HS-5 (cell line): ENCODE results near the gene ABI1.
"Not testable (repeated sequence)": the region's sequence is repeated elsewhere in the genome, so short reads cannot be mapped to it uniquely, and the experiment has no call there.

Experiments used
- DNase-seq: peaks from one replicate; pipeline ENCODE4 v3.0.0-alpha.2; 2012; ENCODE audit warnings: low read depth

The ABI1 gene

DNA sequence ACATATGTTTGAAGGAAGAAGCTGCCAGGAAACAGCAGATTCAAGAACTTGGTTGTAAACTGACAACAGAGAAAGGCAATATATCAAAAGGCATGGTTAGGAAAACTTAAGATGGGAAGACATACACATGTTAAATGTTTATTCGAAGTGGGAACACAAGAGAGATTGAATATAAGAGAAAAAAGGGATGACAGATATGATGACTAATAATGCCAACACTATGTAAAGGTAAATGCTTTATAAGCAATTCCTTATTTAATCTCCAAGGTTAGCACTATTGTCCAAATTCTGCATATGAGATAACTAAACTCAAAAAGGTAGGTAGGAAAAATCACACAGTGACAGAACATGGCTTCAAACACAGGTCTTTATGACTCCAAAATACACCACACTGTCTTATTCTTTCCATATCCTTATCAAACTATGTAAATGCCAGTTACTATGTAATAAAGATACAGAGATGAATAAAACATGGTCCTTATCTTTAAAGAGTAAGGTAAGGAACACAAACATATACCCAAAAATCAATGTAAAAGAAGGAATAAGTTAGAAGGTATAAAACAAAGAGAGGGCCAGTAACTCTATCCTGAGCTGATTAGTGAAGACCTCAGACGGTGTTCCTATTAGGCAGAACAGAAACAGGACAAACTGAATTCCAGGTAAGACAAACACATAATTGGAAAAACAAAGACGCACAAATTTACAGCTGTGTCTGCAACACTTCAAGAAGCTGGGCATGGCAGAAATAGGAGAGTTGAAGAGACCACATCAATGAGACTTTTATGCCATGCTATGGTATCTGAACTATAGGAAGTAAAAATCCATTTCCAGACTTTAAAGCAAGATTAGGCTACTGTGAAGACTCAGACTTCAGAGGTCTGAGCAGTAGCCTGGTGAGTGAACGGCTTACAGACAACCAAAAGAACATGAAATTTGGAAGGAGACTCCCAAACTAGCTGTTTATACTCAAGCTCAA is 56.1 kb downstream of the ABI1 start:
- no peak for DNase-seq

DNA sequence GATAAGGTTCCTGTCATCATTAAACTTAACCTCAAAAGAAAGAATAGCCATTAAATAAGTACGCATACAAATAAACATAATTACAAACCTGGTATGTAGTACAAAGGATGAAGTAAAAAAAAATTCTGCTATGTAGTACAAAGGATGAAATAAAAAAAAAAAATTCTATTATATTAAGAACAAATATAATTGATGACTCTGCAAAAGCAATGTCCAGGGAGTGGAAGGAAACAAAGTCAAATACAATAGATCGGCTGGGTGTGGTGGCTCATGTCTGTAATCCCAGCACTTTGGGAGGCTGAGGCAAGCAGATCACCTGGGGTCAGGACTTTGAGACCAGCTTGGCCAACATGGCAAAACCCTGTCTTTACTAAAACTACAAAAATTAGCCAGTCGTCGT is 56.9 kb downstream of the ABI1 start:
- no peak for DNase-seq

DNA sequence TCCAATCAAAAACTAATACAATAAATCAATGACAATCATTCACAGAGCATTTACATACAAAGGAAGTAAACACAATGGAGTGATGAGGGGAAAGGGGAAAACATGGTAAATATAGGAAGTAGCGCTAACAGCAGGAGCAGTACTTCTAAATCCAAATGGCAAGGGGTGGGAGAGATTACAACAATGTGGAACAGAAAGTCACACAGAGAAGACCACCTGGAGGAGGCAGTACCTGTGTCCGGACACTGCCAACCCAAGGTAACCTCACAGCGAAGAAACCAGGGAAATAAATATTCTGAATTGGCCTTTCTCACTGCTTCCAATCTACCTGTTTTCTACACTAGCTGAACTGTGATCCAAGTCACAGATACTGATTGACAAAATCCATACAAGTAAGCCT is 58.2 kb downstream of the ABI1 start:
- no peak for DNase-seq

DNA sequence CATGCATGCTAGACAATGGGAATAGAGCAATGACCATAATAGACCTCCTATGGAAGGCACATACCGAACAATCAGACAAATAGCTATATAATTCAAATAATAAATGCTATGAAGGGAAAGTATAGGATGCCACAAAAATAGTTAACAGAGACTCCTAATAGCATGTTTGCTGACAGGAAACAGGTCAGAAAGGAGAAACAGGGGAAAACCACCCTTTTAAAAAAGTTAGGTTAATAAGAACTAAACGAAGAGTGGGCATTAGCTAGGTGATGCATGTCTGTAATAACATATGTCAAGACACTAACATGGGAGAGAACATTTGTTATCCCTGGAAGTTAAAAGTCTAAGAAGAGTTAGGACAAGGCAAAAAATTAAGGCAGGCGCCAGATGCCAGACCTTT is 58.9 kb downstream of the ABI1 start:
- DNase-seq, result no peak

DNA sequence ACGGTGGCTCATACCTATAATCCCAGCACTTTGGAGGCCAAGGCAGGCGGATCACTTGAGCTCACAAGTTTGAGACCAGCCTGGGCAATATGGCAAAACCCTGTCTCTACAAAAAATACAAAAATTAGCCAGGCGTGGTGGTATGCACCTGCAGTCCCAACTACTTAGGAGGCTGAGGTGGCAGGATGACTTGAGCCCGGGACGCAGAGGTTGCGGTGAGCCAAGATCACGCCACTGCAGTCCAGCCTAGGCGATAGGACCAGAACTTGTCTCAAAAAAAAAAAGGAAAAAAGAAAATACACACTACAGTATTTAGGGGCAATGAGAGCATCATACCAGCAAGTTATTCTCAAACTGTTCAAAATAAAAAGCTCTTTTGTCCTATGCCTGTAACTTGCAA is 59.5 kb downstream of the ABI1 start:
- DNase-seq, result no peak

DNA sequence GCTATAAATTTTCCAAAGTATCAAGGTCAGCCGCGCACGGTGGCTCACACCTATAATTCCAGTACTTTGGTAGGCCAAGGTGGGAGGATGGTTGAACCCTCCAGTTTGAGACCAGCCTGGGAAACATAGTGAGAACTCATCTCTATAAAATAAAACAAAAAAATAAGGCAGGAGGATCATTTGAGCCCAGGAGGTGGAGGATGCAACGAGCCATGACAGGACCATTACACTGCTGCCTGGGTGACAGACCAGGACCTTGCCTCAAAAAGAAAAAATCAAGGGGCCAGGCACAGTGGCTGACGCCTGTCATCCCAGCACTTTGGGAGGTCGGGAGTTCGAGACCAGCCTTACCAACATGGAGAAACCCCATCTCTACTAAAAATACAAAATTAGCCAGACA is 60.3 kb downstream of the ABI1 start:
- DNase-seq, result no peak

DNA sequence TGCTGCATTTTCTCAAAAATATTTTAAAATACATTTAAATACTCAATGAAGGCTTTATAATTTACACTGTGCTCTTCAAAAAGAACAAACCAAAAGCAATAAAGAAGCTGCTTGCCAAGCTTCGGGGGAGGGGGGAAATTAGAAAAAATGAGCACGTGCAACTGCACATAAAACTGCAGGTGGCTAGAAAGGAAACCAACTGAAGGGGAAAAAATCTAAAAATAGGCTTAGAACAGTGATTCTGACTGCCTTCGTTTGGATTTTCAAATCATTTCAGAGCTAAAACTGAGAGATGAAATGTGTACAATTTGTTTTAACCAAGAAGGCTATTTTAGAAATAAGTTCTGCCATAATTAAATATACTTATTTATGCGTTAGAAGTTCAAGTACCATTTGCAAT is 61.4 kb downstream of the ABI1 start:
- no peak for DNase-seq

DNA sequence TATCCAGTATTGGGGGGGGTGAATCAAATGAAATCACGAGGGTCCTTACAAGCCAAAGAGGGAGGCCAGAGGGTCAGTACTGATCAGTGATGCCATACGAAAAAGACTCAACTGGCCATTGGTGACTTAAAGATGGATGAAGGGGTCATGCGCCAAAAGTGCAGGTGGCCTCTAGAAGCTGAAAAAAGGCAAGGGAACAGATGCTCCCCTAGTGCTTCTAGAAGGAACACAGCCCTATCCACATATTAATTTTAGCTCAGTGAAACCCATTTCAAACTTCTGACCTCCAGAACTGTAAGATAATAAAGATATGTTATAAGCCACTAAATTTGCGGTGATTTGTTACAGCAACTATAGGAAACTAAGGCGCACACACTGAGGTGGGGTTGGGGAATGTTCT is 62.5 kb downstream of the ABI1 start:
- no peak for DNase-seq

DNA sequence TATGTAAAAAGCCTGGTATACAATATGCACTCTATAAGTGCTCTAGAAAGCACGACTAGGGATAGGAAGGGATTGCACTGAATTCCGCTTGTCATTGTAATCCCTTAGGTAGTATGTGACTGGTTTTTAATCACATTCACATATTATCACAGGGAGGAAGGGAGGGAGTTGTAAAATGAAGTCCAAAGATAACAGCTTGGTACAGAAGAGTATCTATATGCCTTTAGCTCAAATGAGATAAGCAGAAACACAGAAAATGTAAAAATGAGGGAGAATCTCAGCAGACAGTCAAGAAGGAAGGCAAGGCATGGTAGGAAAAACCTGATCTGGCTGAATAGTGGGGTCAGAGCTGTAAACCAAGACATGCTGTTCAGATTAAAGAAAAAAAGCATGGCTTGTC is 63.4 kb downstream of the ABI1 start:
- DNase-seq, result no peak

DNA sequence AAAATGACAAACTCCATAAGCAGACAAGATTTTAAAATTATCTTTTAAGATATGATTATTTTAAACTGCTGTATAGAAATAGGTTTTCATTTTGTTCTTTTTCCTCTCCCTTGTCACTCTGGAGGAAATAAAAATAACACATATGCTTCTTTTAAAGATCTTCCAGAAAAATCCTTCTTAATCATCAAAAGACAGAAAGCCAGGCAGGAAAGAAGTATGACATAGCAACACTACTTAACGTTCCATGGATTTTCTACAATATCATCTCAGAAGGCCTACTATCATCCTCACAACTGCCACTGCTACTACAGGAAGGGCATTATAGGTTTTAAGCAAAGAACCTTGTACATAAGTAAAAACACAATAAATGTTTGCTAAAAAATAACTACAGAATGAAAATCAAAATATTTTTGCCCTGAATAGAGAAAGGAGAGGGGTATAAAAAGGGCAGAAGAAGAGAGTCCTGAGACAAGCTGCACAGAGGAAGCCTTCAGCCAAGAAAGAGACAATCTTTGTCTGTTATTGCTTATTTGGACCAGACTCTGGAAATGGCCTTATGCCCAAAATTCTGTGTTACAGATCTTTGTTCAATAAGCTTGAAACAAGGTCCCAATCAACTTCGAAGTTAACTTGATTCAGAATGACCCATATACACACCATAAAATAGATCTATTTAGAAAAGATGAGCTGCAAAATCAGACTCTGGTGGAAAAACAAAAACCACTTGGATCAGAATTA is 67.8 kb downstream of the ABI1 start:
- no peak for DNase-seq

DNA sequence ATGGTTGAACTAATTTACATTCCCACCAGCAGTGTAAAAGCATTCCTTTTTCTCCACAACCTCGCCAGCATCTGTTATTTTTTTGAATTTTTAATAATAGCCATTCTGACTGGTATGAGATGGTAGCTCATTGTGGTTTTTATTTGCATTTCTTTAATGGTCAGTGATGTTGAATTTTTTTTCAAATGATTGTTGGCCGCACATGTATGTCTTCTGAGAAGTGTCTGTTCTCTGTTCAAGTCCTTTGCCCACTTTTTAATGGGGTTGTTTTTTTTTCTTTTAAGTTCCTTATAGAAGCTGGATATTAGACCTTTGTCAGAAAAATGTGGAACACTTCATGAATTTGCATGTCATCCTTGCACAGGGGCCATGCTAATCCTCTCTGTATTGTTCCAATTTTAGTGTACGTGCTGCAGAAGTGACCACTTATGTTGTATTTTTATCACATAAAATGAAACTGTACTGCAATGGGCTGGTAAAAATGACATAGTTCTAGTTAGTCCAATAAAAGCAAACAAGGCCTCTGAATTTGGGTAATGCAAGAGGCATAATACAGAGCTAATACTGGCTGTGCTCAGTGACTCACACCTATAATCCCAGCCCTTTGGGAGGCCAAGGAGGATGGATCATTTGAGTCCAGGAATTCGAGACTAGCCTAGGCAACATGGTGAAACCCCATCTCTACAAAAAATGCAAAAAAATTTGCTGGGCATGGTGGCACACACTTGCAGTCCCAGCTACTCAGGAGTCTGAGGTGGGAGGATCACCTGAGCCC is 70.3 kb downstream of the ABI1 start:
- no peak for DNase-seq

DNA sequence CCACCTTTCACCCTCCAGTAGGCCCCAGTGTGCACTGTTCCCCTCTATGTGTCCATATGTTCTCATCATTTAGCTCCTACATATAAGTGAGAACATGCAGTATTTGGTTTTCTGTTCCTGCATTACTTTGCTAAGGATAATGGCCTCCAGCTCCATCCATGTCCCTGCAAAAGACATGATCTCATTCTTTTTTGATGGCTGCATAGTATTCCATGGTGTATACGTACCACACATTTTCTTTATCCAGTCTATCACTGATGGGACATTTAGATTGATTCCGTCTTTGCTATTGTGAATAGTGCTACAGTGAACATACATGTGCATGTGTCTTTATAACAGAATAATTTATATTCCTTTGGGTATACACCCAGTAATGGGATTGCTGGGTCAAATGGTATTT is 71.0 kb downstream of the ABI1 start:
- not testable (repeated sequence) for DNase-seq

DNA sequence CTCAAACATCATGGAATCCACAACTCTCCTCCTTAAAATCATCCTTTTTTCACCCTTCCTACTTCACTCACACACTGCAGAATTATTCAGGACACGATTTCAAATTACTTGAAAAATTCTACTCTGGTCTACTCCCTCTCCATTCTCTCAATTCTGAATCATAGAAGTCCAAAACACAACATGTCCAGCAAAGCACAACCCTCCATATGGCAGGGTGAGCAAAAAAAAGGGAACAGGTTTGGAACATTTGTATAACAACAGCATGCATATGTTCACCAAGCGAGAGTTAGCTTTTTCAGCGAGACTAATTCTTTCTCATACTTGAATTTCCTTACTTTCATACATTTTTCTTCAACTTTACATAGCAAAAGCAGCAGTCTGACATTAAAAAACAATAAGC is 73.4 kb downstream of the ABI1 start:
- no peak for DNase-seq

DNA sequence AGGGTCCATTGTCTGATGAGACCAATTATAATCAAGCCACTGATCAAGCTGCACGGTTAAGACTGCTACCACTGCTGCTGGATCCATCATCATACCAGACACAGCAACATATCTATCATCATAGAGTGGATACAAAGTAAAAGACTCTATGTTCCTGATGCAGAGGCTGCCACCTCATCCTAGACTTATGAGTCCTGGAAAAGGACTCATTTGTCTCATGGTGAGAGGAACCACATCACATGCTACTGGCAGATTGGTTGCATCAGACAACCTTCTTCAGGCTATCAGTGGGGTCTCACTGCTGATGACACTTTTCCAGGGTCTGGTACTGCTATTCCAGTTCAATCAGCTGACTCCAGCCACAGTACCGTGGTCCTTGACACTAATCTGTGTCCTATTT is 79.0 kb downstream of the ABI1 start:
- peak; percentile 3 for DNase-seq

DNA sequence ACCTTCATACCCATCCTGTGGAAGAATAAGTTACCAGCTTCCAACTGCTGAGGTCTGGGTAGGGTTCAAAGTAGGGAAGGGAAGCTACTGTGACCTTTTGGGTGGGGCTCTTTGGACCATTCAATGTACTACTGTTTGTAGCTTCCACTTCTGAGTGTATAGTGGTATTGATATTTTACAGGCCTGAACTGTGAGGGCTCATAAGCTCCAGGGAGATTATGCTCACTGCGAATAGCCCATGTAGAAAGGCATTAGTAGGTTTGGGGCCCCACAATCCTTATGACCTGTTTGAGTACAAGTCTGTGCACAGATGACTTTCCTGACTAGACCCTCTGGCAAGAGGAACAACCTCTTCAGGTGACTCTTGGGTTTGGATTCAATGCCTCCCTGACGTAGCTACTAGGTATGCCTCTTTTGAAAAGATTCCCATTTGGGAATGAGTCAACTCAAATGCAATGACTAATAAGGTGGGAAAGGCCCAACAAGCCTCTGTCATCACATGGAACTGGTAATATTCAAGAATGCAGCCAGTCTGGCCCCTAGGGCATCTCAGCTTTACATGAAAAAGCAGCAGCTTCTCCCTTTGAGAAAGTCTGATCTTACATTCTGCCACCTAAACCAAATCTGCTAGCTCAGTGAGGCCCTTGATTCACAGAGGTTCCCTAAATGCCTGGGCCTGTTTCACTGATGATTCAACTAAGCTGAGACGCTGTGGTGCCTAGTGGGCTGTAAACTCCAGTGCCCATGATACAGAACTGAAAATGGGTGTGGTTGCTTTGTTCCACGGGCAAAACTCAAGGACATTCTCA is 79.8 kb downstream of the ABI1 start:
- DNase-seq, result peak; percentile 65

DNA sequence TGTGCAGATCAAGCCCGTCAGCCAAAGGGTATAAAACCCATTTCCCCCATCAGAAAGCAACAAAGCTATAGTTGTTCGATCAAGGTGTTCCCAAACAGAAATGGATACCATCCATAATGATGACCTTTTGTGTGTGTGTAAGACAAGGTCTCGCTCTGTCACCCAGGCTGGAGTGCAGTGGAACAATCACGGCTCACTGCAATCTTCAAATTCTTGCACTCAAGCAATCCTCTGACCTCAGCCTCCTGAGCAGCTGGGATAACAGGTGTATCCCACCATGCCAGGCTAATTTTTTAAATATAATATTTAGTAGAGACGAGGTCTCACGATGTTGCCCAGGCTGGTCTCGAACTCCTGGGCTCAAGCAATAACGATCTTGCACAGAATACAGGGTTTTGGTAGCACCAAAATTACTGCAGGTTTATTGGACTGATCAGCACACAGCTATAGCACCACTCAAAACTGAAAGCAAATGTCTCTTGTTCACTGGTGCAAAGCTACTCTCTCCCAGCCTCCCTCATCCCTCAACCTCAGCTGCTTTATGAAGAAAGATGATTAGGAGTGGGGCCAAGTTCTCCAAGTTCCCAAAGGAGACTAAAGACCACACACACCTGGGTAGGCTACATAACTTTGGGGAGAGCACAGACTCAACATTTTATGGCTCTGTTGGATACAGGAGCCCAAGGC is 80.5 kb downstream of the ABI1 start:
- DNase-seq, result no peak

DNA sequence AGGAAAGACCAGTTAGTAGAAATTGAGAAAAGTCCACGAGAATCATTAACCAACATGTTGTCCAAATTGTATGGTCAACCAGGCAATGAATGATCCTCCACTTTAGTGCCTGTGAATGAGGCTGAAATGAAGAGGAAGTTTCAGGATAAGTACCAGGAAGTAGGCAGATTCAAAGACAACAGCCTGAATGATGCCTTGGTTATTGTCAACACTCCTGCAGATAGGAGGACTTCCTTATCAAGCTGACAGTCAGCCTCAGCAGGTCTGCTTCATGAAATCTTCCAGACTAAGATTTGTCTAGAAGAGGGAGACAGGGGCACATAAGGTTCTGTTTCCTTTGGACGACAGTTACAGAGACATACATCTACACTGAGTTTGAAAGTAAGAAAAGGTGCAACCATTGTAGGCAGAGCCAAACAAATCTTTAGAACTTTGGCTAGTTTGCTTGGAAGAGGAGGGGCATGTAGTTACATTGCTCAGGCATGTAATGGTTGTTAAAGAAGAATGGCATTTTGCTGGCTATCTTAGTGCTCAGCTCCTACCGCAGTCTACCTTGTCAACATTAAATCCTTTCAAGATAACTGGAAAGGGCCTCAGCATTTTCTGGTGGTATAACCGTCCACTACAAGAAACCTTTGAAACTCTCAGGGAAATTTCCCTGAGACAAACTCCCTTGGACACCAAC is 81.4 kb downstream of the ABI1 start:
- no peak for DNase-seq

DNA sequence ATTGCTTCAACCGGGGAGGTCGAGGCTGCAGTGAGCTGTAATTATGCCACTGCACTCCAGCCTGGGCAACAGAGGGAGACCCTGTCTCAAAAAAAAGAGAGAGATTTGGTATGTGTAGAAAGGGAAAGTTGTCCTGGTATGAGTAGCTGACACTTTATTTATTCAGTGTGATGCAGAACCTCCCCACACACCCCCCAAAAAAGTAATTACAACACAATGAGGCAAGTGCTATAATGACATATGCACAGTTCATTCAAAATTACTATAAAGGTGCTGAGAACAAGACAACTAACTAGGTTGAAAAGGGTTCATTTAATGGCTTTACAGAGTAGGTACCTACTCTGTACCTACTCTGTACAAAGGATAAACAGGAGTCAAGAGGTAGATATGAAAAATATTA is 83.1 kb downstream of the ABI1 start:
- no peak for DNase-seq

DNA sequence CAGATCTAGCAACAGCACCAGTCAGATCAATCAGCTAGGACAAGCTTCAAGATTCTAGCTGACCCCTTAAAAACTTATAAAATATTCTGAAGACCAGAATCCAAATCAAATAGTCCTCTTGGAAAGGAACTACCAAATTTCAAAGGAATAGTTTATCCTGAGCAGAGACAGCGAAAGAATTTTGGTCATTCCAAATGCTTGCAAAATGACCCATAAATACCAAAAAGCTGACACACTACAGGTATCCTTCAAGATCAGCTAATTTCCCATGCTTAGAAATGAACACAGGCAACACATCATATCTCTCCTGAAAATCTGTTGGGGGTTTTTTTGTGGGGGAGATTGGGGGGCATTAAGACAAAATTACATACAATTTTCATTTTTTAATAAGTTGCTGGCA is 84.5 kb downstream of the ABI1 start:
- DNase-seq, result no peak

DNA sequence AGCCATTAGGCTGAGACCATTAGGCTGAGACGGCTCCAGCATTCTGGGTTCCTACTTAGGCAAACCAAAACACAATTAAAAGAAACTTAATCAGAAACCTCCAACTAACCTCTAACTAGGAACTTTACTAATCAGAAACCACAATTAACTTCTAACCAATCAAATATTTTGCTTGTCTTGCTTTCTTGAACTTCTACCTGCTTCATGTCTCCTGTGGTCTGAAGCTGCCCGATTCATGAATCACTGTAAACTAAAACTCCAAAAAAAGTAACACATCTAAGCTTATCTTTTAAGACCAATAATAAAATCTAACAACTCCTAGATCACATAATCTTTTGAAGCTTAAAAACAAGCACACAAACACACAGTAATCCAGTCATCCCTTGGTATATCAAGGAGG is 87.1 kb downstream of the ABI1 start:
- no peak for DNase-seq

DNA sequence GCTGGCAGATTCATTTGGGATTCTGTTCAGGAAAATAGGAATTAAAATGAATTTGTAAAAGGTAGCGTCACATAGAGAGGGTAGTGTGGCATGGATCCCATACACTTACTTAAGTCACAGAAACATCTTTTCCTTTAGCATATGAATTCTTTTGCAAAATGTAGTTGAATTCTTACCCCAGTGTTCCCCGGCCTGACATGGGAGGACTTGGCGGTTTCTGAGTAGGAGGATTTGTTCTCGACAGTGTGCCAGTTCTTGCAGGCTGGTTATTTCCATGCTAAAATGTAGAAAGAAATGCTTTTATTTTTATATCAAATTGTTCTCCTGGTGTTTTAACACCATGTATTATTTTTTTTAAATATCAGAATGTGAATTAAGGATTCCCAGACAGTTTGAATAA is 90.7 kb downstream of the ABI1 start:
- no peak for DNase-seq
